Renal cortical epithelial cell (primary cell): ENCODE measurements around the gene ZNRF4. TPM values are rescaled to one million over a fixed set of nuclear protein-coding genes. Genes with fewer than 3 reads are reported as not detected.
A peak's percentile ranks its signal among the peaks of the same experiment; 100 is the strongest.
"Not testable (repeated sequence)": the region's sequence is repeated elsewhere in the genome, so short reads cannot be mapped to it uniquely, and the experiment has no call there.

Experiments used
- DNase-seq: peaks from one replicate; pipeline ENCODE4 v3.0.0-alpha.2; 2011; ENCODE audit warnings: low read depth
- total RNA-seq: library from RNA; depleted of rRNA; stranded (reverse); fragments of >200 nt; gene quantifications from 2 replicates; pipeline ENCODE4 v1.2.3, GENCODE V29; 2014

The ZNRF4 gene
- total RNA-seq: not detected in 2 replicates

GRCh38 chr19:5455367-5456129, at the start of gene ZNRF4:
ZNRF4 (plus strand) TSS chr19:5455417; CDS start chr19:5455492, 75 bp downstream.
- no peak for DNase-seq

GRCh38 chr19:5406198-5406597, 49.0 kb upstream of the ZNRF4 start:
- DNase-seq: not testable (repeated sequence)

DNA sequence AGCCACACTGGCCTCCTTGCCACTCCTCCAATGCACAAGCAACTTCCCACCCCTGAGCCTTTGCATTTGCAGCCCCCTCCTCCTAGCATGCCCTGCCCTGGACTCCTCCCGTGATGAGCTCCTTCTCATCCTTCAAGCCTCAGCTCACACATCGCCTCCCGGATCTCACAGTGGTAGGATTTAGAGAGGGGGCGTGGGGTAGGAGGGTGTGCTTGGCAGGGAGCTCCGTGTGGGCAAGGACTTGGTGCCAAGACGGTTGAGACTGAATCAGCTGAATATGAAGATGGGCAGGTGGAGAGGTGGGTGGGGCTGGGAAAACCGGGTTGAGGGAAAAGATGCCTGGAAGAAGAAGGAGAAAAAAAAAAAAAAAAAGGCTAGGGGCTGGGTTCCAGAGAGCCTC, 48.4 kb upstream of the ZNRF4 start:
- no peak for DNase-seq

GRCh38 chr19:5407356-5407755, 47.9 kb upstream of the ZNRF4 start:
- no peak for DNase-seq

DNA sequence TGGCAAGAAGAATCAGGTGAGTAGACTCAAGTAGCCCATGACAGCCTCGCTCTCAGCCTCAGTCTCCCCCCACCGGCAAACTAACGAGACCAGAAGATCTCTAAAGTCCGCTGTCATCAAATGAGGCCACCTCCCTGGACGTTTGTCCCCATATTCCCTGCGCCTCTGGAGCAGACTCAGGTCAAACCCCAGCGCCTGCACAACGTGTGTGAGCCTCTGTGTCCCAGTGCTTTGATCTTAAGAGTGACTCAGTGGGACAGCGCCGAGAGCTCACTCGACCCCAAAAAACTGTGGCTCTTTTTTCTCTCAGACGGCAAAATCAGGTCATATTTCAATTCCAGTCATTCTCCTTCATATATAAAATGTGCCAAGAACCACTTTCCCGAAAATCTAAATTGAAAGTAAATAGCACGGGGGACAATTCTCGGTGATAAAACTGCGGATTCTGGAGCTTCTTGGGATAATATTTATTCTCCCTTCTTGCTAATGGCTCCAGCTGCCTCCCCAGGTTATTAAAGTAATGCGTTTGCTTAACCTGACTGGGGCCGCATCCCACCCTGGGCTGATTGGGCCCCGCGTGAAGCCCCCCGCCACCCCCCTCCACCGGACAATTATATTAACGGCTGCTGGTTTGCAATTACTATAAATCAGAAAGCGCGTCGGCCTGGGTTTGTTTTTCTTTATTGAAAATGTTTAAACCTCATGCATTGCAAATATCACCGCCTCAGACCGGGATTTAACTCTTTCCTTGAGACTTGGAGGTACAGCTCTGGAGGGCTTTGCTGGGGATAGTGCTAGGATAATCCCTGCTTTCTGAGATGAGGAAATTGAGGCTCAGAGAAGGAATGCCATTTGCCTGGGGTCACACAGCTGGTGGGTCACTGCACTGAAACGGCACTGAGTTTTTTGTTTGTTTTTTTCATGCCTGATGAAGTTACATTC, 37.5 kb upstream of the ZNRF4 start:
- no peak for DNase-seq

- no peak for DNase-seq
These were observed 36.5 kb upstream of the ZNRF4 start for GRCh38 chr19:5418677-5419076.

GRCh38 chr19:5420953-5421352, 34.3 kb upstream of the ZNRF4 start:
- DNase-seq: no peak

DNA sequence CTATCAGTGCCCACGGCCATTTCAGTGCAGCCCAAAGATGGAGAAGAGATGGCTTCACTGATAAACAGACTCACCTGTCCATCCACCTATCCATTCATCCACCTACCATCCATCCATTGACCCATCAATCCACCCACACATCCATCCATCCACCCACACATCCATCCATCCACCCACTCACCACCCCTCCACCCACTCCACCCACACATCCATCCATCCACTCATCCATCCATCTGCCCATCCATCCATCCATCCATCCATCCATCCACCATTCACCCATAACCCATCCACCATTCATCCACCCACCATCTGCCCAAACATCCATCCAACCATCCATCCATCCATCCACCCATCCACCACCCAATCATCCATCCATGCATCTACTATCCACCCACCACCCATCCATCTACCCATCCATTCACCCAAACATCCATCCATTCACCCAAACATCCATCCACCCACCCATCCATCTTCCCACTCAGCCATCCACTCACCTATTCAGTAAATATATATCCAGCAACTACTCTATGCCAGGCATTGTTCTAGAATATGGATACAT, 31.6 kb upstream of the ZNRF4 start:
- DNase-seq: no peak

- no peak for DNase-seq
These were observed 30.8 kb upstream of the ZNRF4 start for GRCh38 chr19:5424192-5424973.

GRCh38 chr19:5425260-5425659, 30.0 kb upstream of the ZNRF4 start:
- no peak for DNase-seq

- no peak for DNase-seq
These were observed 25.0 kb upstream of the ZNRF4 start for GRCh38 chr19:5430237-5430636.

DNA sequence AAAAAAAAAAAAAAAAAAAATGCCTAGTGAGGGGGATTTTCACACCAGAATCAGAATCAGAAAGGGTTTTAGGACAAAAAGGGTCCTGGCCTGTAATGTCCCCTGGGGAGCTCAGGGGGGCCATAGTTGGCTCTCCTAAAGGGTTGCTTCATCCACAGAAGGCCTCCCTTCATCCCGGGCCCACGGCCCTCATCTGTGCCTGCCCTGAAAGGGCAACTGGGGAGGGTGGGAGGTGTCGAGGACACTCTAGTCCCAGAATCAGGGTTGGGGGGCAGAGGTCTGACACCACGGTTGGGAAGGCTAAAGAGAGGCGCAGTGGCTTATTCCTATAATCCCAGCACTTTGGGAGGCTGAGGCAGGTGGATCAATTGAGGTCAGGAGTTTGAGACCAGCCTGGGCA, 22.5 kb upstream of the ZNRF4 start:
- DNase-seq: no peak

GRCh38 chr19:5434351-5434917, 20.8 kb upstream of the ZNRF4 start:
- no peak for DNase-seq

DNA sequence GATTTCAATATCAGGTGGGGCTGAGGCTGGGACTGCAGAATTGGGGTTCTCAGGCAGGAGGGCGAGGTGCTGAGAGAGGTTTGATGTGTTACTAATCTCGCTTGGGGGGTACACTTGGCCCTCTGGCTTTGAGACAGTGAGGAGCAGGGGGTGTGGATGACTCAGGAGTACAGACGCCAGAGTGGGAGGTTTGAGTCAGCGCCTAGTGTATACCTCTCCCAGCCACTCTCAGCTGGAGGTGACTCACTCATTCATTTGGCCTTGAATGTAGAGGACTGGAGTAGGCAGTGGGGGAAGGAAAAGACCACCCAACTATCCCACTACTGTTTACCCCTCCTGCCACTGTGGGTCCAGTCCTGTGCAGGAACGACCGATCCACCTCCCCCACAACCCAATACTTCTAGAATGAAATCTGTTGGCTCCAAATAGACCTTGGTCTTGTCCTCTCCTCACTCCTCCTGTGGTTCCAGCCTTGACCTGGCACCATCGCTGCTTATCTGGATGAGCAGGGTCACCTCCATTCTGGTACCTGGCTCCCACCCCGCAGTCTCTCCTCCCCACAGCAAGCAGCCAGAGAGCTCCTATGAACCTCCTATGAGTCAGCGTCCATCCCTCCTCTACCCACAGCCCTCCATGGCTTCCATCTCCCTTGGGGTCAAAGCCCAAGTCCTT, 20.1 kb upstream of the ZNRF4 start:
- peak; percentile 30 for DNase-seq

DNA sequence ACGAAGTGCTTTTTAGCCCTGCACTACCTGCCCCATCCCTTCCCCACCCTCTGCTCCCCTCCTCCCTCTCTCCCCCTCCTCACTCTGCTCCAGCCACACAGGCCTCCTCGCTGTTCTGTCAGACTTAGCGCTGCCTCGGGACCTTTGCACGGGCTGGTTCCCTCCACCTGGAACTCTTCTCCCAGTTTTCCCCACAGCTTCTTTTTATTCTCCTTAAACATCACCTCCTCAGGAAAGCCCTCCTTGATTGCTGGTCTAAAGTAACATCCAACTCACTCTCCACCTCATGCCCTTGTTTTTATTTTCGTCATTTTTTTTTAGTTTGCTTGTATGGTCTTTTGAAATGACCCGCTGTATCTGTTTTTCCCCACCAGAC, 19.6 kb upstream of the ZNRF4 start:
- DNase-seq: no peak

DNA sequence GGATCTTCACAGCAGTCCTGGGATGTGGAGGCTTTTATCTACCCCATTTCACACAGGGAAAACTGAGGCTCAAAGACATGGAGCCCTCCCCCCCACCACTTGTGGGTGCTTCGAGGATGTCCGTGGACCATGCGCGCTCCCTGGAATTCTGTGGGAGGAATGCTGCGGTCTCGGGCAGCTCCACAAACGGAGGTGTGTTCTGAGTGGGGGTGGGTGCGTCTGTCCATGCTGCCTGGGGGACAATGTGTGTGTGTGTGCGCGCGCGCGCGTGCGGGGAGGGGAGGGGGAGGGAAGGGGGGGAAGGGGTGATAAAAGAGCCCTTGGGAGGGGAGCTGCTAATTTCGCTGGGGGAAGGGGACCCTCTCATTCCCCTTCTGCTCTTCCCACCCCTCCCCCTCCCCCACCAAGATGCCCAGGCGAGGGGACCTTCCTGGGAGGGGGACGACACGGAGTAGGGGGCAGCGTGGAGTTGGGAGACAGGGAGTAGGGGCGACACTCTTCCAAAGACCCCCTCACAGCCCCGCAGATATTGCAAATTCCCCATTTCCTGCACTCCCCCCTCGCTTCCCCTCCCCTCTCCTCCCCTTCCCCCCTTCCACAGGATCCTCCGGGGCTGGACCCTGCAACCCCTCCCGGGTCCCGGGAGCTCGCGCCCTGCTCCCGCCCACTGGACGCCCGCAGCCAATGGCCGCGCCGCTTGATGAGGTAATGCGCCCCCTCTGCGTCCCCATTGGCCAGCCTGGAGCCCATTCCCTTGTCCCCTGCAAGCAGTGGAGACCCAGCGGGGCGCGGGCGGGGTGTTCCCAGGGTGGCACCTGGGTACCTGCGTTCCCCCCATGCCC, 18.9 kb upstream of the ZNRF4 start:
- DNase-seq: no peak

DNA sequence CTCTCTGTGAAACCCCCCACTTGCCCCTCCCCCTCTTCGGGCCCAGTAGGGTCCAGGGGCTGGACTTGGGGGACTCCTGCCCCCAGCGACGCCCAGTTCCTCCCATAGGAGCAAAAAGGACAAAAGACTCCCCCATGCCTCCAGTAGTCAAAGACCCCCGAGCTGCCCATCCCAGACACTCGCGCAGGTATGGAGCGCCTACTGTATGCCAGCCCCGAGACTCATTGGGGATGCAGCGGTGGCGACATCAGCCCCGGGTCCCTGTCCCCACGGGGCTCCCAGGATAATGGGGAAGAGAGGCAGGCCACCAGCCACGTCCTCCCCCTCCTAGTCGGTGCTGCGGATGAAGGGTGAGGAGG, 18.3 kb upstream of the ZNRF4 start:
- no peak for DNase-seq

- DNase-seq: not testable (repeated sequence)
These were observed 16.5 kb upstream of the ZNRF4 start for GRCh38 chr19:5438756-5439155.

GRCh38 chr19:5439452-5439851, 15.8 kb upstream of the ZNRF4 start:
- DNase-seq: no peak

DNA sequence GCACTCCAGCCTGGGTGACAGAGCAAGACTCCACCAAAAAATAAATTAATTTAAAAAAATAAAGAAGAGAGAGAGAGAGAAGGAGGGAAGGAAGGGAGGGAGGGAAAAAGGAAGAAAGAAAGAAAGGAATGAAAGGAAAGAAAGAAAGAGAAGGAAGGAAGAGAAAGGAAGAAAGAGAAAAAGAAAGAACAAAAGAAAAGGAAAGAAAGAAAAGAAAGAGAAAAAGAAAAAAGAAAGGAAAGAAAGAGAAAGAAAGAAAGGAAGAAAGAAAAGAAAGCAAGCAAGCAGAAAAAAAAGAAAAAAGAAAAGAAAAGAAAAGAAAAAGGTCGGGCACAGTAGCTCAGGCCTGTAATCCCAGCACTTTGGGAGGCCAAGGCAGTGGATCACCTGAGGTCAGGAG, 14.9 kb upstream of the ZNRF4 start:
- no peak for DNase-seq
